Prostate gland (tissue), 2 donors: Measurements from ENCODE around the gene CFAP92.

Experiments used
- POLR2A ChIP-seq: fragments of 450-650 bp; IDR thresholded peaks from one replicate; pipeline ENCODE4 v1.6.1; 2016; ENCODE audit warnings: antibody characterized with exemption, mild to moderate bottlenecking
- POLR2AphosphoS5 ChIP-seq: sonication (generic); formaldehyde crosslinking; IDR thresholded peaks from one replicate; pipeline ENCODE4 v1.6.1; 2017; ENCODE audit warnings: antibody characterized with exemption
- TF ChIP-seq, protein P1 (sequence below), 4 experiments: fragments of 200-600 bp in 2 of 4; fragments of 450-650 bp in 2 of 4; sonication (generic) in 2 of 4; IDR thresholded peaks; 1 replicate in 3 of 4; 2 replicates in 1 of 4; pipeline ENCODE4 v1.5.1; 2016 to 2019; ENCODE audit warnings: antibody characterized with exemption in 4 of 4, mild to moderate bottlenecking in 2 of 4, moderate library complexity in 2 of 4

DNA sequence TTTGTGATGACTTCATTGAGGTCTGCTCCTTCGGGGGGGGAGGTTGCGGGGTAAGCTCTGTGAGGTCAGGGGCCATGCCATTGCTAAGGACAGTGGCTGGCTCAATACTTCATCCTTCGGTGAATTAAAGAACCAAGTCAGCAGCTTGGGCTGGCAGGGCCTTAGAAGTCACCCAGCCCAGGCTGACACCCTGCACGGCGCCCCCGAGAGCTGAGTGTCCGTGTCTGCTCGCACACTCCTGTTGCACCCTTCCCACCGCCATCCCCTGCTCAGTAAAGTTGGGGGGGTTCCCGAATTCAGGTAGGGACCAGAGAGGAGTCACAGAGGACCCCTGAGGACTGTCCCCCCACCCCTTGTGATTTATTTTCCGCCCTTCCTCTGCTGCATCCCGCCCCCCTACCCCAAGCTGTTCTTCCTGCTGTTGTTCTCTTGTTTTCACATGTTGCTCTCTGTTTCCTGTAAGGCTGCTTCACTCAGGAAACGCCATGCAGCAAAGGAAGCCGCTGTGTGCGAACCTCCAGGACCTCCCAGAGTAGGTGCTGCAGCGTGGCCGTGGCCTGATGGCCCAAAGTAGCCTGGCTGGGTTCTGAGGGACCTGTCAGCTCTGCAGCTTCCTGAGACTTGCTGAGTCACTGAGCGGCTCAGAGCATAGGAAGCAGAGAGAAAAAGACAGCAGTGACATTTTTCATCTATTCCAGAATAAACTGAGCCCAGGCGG, 21.7 kb upstream of the CFAP92 start:
- TF ChIP-seq, protein P1, sequence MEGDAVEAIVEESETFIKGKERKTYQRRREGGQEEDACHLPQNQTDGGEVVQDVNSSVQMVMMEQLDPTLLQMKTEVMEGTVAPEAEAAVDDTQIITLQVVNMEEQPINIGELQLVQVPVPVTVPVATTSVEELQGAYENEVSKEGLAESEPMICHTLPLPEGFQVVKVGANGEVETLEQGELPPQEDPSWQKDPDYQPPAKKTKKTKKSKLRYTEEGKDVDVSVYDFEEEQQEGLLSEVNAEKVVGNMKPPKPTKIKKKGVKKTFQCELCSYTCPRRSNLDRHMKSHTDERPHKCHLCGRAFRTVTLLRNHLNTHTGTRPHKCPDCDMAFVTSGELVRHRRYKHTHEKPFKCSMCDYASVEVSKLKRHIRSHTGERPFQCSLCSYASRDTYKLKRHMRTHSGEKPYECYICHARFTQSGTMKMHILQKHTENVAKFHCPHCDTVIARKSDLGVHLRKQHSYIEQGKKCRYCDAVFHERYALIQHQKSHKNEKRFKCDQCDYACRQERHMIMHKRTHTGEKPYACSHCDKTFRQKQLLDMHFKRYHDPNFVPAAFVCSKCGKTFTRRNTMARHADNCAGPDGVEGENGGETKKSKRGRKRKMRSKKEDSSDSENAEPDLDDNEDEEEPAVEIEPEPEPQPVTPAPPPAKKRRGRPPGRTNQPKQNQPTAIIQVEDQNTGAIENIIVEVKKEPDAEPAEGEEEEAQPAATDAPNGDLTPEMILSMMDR (IDR thresholded peaks at IDR 0.05) = no peak
- no peak for TF ChIP-seq POLR2A
- no peak for TF ChIP-seq POLR2AphosphoS5
